ENCODE results near the gene FAM13C. TPM values are rescaled to one million over a fixed set of nuclear protein-coding genes. Genes with fewer than 3 reads are reported as not detected.
"Not testable (repeated sequence)": the region's sequence is repeated elsewhere in the genome, so short reads cannot be mapped to it uniquely, and the experiment has no call there.

FAM13C gene
- total RNA-seq, 1 donor from 2014 or later = 11.4 TPM

DNA sequence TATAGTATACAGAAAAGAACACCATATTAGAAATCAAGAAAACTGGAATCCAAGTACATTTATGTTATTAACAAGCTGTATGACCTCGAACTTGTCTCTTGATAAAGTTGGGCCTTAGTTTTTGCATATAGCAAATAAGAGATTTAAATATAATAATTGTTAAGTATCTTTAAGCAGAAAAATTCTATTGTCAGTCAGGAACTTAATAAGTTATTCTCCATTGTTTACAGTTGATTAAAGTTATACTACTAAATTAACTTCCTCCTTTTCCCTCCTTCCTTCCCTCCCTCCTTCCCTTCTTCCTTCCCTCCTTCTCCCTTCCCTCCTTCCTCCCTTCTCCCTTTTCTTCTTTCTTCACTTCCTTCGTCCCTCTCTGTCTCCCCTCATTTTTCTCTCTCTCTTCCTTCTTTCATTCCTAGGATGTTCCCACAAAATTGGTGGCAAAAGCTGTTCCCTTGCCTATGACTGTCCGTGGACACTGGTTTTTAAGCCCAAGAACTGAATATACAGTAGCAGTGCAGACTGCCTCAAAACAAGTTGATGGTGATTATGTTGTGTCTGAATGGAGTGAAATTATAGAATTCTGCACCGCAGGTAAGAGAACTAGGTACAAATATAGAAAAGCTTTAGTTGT is 126.2 kb downstream of the FAM13C start:
- no peak for DNase-seq (ENCODE audit: low spot score)

DNA sequence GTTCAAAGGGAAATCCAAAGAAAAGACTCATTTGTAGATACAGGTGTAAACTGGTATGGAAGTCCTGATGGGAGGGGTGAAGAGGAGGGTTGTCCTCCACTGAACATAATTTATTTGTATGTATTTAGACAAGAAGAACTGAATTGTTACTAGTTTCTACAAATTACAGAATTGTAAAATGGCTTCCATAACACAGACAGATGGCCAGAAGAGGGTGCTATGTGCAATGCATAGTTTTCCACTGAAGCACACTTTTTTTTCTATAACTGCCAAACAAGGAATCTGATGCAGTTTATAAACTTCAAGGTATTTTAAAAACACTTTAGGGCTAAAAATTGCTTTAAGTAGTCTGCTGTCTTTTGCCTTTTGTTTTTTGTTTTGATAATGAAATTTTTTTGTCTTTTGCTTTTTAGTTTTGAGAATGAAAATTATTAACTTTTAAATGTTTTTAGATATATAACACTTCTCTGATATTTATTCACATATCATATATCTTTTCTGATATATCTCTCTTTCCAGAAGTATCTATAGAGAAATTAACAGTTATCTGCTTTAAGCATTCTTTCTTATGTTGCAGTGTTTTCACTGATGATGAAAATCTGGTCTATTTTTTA is 127.4 kb downstream of the FAM13C start:
- no peak for DNase-seq (ENCODE audit: low spot score)

DNA sequence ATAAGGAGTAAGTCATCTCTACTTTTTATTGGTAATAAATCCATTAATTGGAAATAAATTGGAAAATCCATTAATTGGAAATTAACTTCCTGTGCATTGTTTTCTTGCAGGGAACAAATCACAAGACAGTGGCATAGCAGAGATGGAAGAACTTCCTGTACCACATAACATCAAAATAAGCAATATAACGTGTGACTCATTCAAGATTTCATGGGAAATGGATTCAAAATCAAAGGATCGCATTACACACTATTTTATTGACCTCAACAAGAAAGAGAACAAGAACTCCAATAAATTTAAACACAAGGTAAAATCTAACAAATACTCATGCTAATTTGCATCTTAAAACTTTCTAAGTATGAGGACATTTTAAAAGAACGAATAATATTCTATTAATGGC is 128.2 kb downstream of the FAM13C start:
- no peak for DNase-seq (ENCODE audit: low spot score)

DNA sequence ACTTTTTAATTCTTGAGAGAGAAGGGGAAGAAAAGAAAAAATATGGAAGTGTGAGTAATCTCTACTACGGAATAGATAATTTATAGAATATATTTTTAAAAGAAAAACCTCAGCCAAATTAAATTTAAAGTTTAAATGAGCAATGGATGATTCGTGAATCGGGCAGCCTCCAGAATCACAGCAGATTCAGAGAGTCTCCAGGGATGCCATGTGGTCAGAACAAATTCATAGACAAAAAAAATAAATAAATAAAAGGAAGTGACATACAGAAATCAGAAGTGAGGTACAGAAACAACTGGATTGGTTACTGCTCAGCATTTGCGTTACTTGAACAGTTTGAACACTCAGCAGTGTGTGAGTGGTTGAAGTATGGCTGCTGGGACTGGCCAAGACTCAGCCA is 132.9 kb downstream of the FAM13C start:
- DNase-seq (ENCODE audit: low spot score) = no peak

DNA sequence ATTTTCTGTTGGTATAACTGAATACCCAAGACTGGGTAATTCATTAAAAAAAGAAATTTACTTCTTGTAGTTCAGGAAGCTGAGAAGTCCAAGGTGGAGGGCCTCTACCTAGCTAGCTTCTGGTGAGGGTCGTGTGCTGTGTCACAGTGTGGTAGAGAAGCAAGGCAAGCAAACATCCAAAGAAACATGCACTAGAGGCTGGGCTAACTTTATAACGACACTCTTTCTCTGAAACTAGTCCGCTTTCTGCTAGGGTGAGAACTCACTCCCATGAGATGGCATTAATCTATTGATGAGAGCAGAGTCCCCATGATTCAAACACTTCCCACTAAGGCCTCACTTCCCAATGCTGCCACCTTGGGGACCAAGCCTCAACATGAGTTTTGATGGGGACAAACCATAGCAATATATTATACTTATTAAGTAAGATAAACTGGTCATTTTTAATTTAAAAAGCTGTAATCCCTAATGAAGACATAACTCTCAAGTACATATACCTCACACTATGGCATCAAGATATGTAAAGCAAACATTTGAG is 135.1 kb downstream of the FAM13C start:
- no peak for DNase-seq (ENCODE audit: low spot score)

DNA sequence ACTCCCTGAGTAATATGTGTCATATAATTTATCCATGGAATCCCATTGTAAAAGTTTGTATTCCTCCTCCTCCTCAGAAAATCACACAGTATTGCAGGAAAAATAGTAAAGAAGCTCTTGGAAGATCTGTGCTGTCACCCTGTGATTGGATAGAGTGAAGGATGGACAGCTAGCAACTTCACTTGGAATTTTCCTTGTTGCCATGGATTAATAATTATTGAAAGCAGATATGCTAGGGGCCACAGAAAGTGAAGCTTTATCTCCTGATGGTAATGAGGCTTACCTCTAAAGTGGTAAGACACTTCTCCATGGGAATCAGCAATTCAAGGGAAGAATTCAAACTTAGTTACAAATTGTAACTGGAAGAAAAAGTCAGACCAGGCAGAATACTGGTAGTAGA is 137.1 kb downstream of the FAM13C start:
- no peak for DNase-seq (ENCODE audit: low spot score)

DNA sequence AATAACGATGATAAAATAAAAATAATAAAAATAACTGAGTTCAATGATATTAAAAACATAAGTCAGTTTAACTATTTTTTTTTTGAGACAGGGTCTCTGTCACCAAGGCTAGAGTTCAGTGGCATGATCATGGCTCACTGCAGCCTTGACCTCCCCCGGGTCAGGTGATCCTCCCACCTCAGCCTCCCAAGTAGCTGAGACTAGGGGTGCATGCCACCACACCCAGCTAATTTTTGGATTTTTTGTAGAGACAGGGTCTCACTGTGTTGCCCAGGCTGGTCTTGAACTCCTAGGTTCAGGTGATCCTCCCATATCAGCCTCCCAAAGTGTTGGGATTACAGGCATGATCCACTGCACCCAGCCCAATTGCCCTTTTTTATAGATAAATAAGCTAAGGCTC is 138.8 kb downstream of the FAM13C start:
- not testable (repeated sequence) for DNase-seq (ENCODE audit: low spot score)

DNA sequence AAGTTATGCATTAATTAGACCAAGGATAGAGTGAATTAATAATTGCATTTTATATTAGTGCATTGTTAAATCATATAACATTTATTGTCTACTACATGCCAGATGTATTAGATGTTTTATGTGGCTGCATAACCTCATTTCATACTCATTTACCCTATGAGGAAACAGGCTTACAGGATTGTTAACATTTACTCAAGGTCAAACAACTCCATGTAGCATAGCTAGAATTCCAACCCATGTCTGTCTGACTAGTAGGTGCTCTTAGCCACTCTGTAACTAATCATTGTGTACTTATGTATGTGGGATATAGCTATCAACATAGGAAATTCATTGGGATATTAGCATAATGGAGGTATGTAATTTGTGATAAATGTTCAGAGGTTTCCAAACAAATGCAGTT is 139.6 kb downstream of the FAM13C start:
- DNase-seq (ENCODE audit: low spot score) = no peak

DNA sequence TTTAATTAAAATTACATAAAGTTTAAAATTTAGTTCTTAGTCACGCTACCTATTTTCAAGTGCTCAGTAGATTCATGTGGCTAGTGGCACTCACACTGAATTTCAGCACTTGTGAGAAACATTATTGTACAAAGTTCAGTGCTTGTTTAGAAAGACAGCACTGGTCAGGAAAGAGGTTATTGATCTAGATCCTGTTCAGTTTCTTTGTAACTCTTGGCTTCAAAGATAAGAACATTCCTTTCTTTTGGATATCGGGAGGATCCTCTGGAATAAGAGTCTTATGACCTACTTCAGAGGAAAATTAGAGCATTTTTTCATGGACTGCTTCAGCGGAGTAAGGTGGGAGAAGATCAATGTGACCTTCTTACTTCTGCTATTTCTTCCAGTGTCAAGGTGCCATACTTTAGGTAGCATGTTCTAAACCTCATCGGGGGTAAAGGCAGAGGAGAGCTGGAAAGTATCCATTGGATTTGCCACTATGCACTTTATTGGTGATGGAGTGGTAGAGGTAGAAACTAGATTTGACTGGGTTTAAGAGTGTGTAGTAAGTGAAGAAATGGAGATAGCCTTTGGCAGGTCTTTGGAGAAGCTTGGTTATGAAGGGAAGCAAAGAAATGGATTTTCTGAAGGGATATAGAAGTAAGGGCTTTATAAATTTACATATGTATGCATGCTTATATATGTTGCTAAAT is 146.0 kb downstream of the FAM13C start:
- no peak for DNase-seq (ENCODE audit: low spot score)

DNA sequence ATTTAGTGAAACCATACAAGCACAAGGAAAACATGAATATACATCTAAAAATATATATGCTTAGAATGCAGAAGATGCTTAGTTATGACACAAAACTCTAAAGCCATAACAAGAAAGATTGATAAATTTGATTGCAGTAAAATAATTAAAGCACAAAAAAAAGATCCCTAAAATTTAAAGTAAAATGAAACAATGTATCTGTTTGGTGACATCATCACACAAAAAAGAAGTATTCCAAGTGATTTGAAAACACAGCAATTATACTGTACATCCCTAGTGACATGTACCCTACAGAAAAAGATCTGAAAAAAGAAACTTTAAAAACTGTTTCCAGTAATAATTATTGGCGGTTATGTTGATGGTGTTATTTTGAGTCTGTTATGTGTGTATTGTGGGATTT is 148.2 kb downstream of the FAM13C start:
- DNase-seq (ENCODE audit: low spot score) = no peak

DNA sequence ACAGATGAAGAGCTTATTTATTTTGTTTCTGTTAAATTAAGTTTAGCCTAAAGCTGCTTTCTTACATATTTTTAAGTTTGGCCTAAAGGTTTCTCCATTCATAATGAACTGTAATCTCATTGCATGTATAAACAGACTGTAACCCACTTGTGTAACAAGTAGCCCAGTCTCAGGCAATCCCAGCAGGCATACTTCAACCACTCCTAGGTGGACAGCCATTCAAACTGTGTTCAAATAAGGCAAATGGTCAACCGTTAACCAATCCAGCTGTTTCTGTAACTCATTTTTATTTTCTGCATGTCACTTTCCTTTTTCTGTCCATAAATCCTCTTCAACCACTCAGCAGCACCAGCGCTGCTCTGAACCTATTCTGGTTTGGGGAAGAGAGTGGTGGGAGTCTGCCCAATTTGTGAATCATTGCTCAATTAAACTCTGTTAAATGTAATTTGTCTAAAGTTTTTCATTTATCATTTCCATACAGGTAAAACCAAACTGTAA is 150.0 kb downstream of the FAM13C start:
- DNase-seq (ENCODE audit: low spot score) = no peak

DNA sequence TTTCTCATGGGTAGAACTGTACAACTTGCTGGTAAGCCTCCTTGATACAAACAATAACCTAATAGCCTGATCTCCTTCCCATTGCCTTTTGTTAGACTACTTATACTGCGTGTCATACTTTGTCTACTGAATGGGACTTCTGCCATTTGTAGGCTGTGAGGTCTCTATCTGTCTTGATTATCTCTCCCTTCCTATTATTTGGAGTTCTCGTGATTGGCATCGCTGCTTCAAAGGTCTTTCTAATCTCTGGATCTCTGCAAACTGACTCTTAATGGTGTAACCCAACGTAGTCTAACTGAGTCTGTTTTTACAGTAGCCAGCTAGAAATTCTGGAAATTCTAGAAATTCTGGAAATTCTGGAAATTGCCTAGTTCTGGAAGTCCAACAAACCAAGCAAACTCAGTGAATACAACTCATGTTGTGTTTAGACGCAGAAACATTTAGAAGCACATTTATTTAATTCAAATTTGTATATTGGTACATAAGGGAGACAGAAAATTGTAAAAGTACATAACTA is 156.1 kb downstream of the FAM13C start:
- no peak for DNase-seq (ENCODE audit: low spot score)

Other genes starting within 250 kb of the FAM13C start
- gene PHYHIPL, start 185.9 kb downstream of the FAM13C start, total RNA-seq = 0.20 TPM

All from mucosa of gallbladder (tissue), 1 donor.